HepG2 (cell line): ENCODE results near the gene TLDC2.
"Not testable (repeated sequence)": the region's sequence is repeated elsewhere in the genome, so short reads cannot be mapped to it uniquely, and the experiment has no call there.

ENCODE experiments used
- ATF1 ChIP-seq: IDR thresholded peaks from 2 replicates; pipeline ENCODE4 v1.6.1; 2016; ENCODE audit warnings: mild to moderate bottlenecking, control low read depth
- DMAP1 ChIP-seq: IDR thresholded peaks from 2 replicates; pipeline ENCODE4 v1.6.1; 2016
- KLF13 ChIP-seq: sonication (generic); formaldehyde crosslinking; IDR thresholded peaks from 2 replicates; pipeline ENCODE4 v1.4.0; 2020; ENCODE audit warnings: mild to moderate bottlenecking, missing genetic modification reagents
- ZNF644 ChIP-seq: IDR thresholded peaks from 2 replicates; pipeline ENCODE4 v1.6.1; 2016; ENCODE audit warnings: low read depth
- TF ChIP-seq, protein P1 (sequence below): sonication (generic); formaldehyde crosslinking; IDR thresholded peaks from 2 replicates; pipeline ENCODE4 v1.8.1; 2022; ENCODE audit warnings: low read depth, mild to moderate bottlenecking, missing genetic modification reagents

DNA sequence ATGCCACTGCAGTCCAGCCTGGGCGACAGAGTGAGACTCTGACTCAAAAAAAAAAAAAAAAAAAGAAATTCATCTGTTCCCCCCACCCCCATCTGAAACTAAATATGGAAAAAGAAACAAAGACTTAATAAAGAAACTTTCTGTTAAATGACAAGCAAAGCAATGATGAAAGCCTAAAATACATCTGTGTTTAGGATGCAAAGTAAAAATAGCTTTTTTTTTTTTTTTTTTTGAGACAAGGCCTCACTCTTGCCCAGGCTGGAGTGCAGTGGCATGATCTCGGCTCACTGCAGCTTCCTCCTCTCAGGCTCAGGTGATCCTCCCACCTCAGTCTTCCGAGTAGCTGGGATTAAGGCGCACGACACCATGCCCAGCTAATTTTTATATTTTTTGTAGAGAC is 845 bp upstream of the TLDC2 start:
- TF ChIP-seq, protein P1, sequence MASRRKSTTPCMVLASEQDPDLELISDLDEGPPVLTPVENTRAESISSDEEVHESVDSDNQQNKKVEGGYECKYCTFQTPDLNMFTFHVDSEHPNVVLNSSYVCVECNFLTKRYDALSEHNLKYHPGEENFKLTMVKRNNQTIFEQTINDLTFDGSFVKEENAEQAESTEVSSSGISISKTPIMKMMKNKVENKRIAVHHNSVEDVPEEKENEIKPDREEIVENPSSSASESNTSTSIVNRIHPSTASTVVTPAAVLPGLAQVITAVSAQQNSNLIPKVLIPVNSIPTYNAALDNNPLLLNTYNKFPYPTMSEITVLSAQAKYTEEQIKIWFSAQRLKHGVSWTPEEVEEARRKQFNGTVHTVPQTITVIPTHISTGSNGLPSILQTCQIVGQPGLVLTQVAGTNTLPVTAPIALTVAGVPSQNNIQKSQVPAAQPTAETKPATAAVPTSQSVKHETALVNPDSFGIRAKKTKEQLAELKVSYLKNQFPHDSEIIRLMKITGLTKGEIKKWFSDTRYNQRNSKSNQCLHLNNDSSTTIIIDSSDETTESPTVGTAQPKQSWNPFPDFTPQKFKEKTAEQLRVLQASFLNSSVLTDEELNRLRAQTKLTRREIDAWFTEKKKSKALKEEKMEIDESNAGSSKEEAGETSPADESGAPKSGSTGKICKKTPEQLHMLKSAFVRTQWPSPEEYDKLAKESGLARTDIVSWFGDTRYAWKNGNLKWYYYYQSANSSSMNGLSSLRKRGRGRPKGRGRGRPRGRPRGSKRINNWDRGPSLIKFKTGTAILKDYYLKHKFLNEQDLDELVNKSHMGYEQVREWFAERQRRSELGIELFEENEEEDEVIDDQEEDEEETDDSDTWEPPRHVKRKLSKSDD: not testable (repeated sequence)
- not testable (repeated sequence) for TF ChIP-seq ATF1 (CRISPR knock-in tag); KLF13; DMAP1 (CRISPR knock-in tag); ZNF644 (CRISPR knock-in tag)
